K562 (cell line): ENCODE measurements around the gene TMEM132E. TPM values are rescaled to one million over a fixed set of nuclear protein-coding genes. Genes with fewer than 3 reads are reported as not detected.

ENCODE experiments used
- ATAC-seq: fragments of 200-7000 bp; cut with Tn5 transposase; 3 replicates; pipeline ENCODE4 v1.9.1; 2020; ENCODE audit warnings: moderate library complexity
- BruUV-seq: library from RNA; stranded (reverse); fragments of 400-500 nt; replicated peaks from 2 replicates; lab custom pipeline; 2021; lab: Mats Ljungman, UMichigan
- CTCF ChIA-PET: fragments of 300-600 bp; formaldehyde crosslinking; extraction: SDS; loops from one replicate; lab custom pipeline; 2021; ENCODE audit warnings: low intra/inter-chr PET ratio; lab: Yijun Ruan, JAX
- POLR2A ChIA-PET: fragments of 300-600, 350-650 bp; sonication (Branson Sonifier 250); formaldehyde crosslinking; extraction: SDS; loops from one replicate; lab custom pipeline; 2021; ENCODE audit warnings: antibody characterized with exemption, inconsistent platforms; lab: Yijun Ruan, JAX
- DNase-seq, 4 experiments: peaks; one replicate each; pipeline versions ENCODE4 v3.0.0 to v3.0.0-alpha.2; 2011 to 2018; ENCODE audit warnings: low spot score in 3 of 4, mixed read lengths in 3 of 4; ENCODE audit errors: extremely low read depth in 1 of 4
- FAIRE-seq: peaks from 2 replicates; lab custom pipeline; 2011; peaks lifted over from hg19 to GRCh38; lab: Jason Lieb, UNC
- H2AFZ ChIP-seq: 2 replicates; pipeline ENCODE4 v1.6.0; 2011; ENCODE audit warnings: low read depth, low read length, control low read depth, inconsistent platforms
- H3K27ac ChIP-seq: fragments of 200-600 bp; 3 replicates; pipeline ENCODE4 v1.8.0; 2011; ENCODE audit warnings: low read depth, mild to moderate bottlenecking, control low read depth, inconsistent platforms, low read length, moderate library complexity, mixed read lengths; ENCODE audit errors: extremely low read depth
- H3K27me3 ChIP-seq, 2 experiments: fragments of 300-600 bp in 1 of 2; 2 replicates in 1 of 2; 3 replicates in 1 of 2; pipeline versions ENCODE4 v1.6.0 to v1.8.0; 2011; ENCODE audit warnings: inconsistent platforms in 2 of 2, low read length in 2 of 2, mild to moderate bottlenecking in 1 of 2, mixed read lengths in 1 of 2, moderate library complexity in 1 of 2; ENCODE audit not compliant: control insufficient read depth in 2 of 2, insufficient read depth in 2 of 2
- H3K36me3 ChIP-seq: fragments of 300-600 bp; 3 replicates; pipeline ENCODE4 v1.8.0; 2011; ENCODE audit warnings: mild to moderate bottlenecking, low read length, inconsistent platforms; ENCODE audit not compliant: control insufficient read depth, insufficient read depth
- H3K4me1 ChIP-seq, 2 experiments: fragments of 200-600 bp in 1 of 2; replicated peaks in 1 of 2; 2 replicates in 1 of 2; 3 replicates in 1 of 2; pipeline versions ENCODE4 v1.5.1 to v1.8.0; 2011; ENCODE audit warnings: inconsistent platforms in 2 of 2, low read length in 2 of 2, mild to moderate bottlenecking in 1 of 2, mixed read lengths in 1 of 2, moderate library complexity in 1 of 2; ENCODE audit not compliant: control insufficient read depth in 2 of 2, insufficient read depth in 2 of 2
- H3K4me2 ChIP-seq: 2 replicates; pipeline ENCODE4 v1.6.1; 2011; ENCODE audit warnings: low read length, control low read depth, inconsistent platforms, mixed read lengths; ENCODE audit not compliant: insufficient read depth
- H3K4me3 ChIP-seq: fragments of 200-600 bp; sonication (generic), shearing (Covaris generic); 2 replicates; pipeline ENCODE4 v1.5.1; 2016; ENCODE audit warnings: control low read depth, inconsistent platforms
- H3K79me2 ChIP-seq: fragments of 200-600 bp; 3 replicates; pipeline ENCODE4 v1.8.0; 2011; ENCODE audit warnings: low read length, inconsistent platforms; ENCODE audit not compliant: control insufficient read depth, insufficient read depth
- H3K9ac ChIP-seq, 2 experiments: 2 replicates each; pipeline versions ENCODE4 v1.6.0 to v1.6.1; 2011; ENCODE audit warnings: low read depth in 2 of 2, low read length in 2 of 2, control low read depth in 1 of 2, inconsistent platforms in 1 of 2, mild to moderate bottlenecking in 1 of 2, mixed read lengths in 1 of 2; ENCODE audit not compliant: insufficient read depth in 1 of 2
- H3K9me1 ChIP-seq: one replicate; pipeline ENCODE4 v1.6.0; 2011; ENCODE audit warnings: inconsistent platforms, mild to moderate bottlenecking, low read length, moderate library complexity; ENCODE audit not compliant: control insufficient read depth, insufficient read depth
- H3K9me3 ChIP-seq: replicated peaks from 2 replicates; pipeline ENCODE4 v1.5.1; 2011; ENCODE audit warnings: low read depth, low read length, inconsistent platforms; ENCODE audit not compliant: control insufficient read depth, insufficient read depth
- H4K20me1 ChIP-seq: replicated peaks from 2 replicates; pipeline ENCODE4 v1.6.1; 2011; ENCODE audit warnings: low read length, inconsistent platforms, mixed read lengths; ENCODE audit not compliant: control insufficient read depth, insufficient read depth
- EZH2 ChIP-seq: IDR thresholded peaks from 2 replicates; pipeline ENCODE4 v1.6.1; 2012; ENCODE audit warnings: low read depth, mild to moderate bottlenecking, inconsistent platforms, low read length, borderline replicate concordance
- HDAC8 ChIP-seq: fragments of 450-650 bp; IDR thresholded peaks from 2 replicates; pipeline ENCODE4 v1.6.1; 2016; ENCODE audit warnings: mild to moderate bottlenecking, missing genetic modification characterization, moderate library complexity, missing compliant biosample characterization
- MBD2 ChIP-seq: sonication (generic); IDR thresholded peaks from 2 replicates; pipeline ENCODE4 v1.6.1; 2016; ENCODE audit warnings: low read depth, borderline replicate concordance
- MCM7 ChIP-seq, 2 experiments: fragments of 450-650 bp; IDR thresholded peaks; 2 replicates each; pipeline ENCODE4 v1.6.1; 2016 to 2018
- NFXL1 ChIP-seq: fragments of 450-650 bp; formaldehyde crosslinking; IDR thresholded peaks from 2 replicates; pipeline ENCODE4 v1.4.0; 2021; ENCODE audit warnings: mild to moderate bottlenecking
- OTX1 ChIP-seq: fragments of 450-650 bp; formaldehyde crosslinking; IDR thresholded peaks from 2 replicates; pipeline ENCODE4 v1.4.0; 2022; ENCODE audit warnings: mild to moderate bottlenecking
- PHF8 ChIP-seq: fragments of 200-600 bp; sonication (generic); IDR thresholded peaks from 2 replicates; pipeline ENCODE4 v1.6.1; 2012; ENCODE audit warnings: mixed run types, mild to moderate bottlenecking, inconsistent platforms, low read length, moderate library complexity, borderline replicate concordance
- RBM25 ChIP-seq: fragments of 200-400 bp; formaldehyde crosslinking; IDR thresholded peaks from 2 replicates; pipeline ENCODE4 v1.6.1; 2018; ENCODE audit warnings: low read length, low read depth, moderate library complexity; ENCODE audit not compliant: severe bottlenecking
- ZNF561 ChIP-seq: fragments of 450-650 bp; formaldehyde crosslinking; conservative IDR thresholded peaks from 2 replicates; pipeline ENCODE4 v1.4.0; 2020; ENCODE audit warnings: mild to moderate bottlenecking, moderate library complexity
- ZNF696 ChIP-seq: fragments of 250-450 bp; sonication (Bioruptor Pico); conservative IDR thresholded peaks from 2 replicates; pipeline ENCODE4 v1.4.0; 2020; ENCODE audit warnings: mild to moderate bottlenecking, moderate library complexity
- WGBS: fragments of 100-300 bp; shearing (Covaris generic); methylation state at CpG from one replicate; pipeline ENCODE4 v1.1.6; 2016; ENCODE audit warnings: low coverage, mixed read lengths; ENCODE audit not compliant: insufficient coverage; ENCODE audit errors: missing lambda C conversion rate; 5-methylcytosine and 5-hydroxymethylcytosine counted together
- in situ Hi-C: fragments of 300-500 bp; cut with MboI; formaldehyde crosslinking; loops from 4 replicates; pipeline ENCODE4 v1.15.0; 2018; ENCODE audit warnings: inconsistent platforms, mixed read lengths
- intact Hi-C: fragments of 100-400 bp; cut with micrococcal nuclease; formaldehyde crosslinking; loops from 2 replicates; pipeline ENCODE4 v1.14.2; 2022
- polyA plus RNA-seq, 8 experiments: library from polyadenylated mRNA; depleted of rRNA in 4 of 8; stranded (reverse) in 5 of 8; unstranded in 3 of 8; fragments of >200 nt; fragmentation: Nextera tagmentation in 2 of 8; fragmentation: Illumina TruSeq in 1 of 8; extraction: Ambion mirVana in 2 of 8; extraction: Trizol in 1 of 8; gene quantifications; 2 replicates each; pipeline versions ENCODE4 v1.2.1 to v1.2.3, GENCODE V29; 2011 to 2014; ENCODE audit warnings: inconsistent platforms in 1 of 8, missing spikeins in 1 of 8
- total RNA-seq, 7 experiments: library from RNA; depleted of rRNA in 6 of 7; stranded (reverse); fragments of >200 nt in 6 of 7; fragmentation: Illumina TruSeq in 2 of 7; extraction: Trizol in 2 of 7; gene quantifications; 2 replicates each; pipeline versions ENCODE4 v1.2.1 to v1.2.3, GENCODE V29; 2011 to 2021; ENCODE audit warnings: low replicate concordance in 1 of 7

The TMEM132E gene
- total and polyA plus RNA-seq, 9 of the 15 experiments (the other 6 are each of a cell fraction or from before 2014, with no cell fraction given) = not detected

- no peak overlapping the region for H3K9ac ChIP-seq
- ATAC-seq = no peak
- BruUV-seq = no TSS peak
- no peak overlapping the region for H2AFZ ChIP-seq
- peaks cover 0 to 33% of the 10 kb centered on the region in 2 experiments; a peak in 3 of 5 replicates for H3K27me3 ChIP-seq
- CTCF ChIA-PET = no interaction called here
- no peak overlapping the region for H3K27ac ChIP-seq
- TF ChIP-seq NFXL1 = no peak
- no peak for TF ChIP-seq ZNF561 (CRISPR knock-in tag)
- no peak for TF ChIP-seq MBD2
- no peak for TF ChIP-seq OTX1 (CRISPR knock-in tag)
- TF ChIP-seq MCM7 (IDR thresholded peaks at IDR 0.05) = no peak
- TF ChIP-seq EZH2 = no peak
- TF ChIP-seq PHF8 = no peak
- no peak for TF ChIP-seq HDAC8 (tag)
- TF ChIP-seq RBM25 = no peak
- no peak for TF ChIP-seq ZNF696 (CRISPR knock-in tag)
- no peak overlapping the region for H3K4me2 ChIP-seq
- POLR2A ChIA-PET = interaction anchor here (0.9 kb wide), 1 partner anchor 12 kb away, joined by 5 read pairs; no protein-coding TSS in a partner anchor
- no peak overlapping the region for H3K4me3 ChIP-seq
- no peaks in the 10 kb centered on the region for H3K9me1 ChIP-seq
- intact Hi-C loops = no loop called here
- in situ Hi-C loops = no loop called here
- peaks cover 0 to 21% of the 10 kb centered on the region in 2 experiments; a peak in 2 of 5 replicates for H3K4me1 ChIP-seq
- no peaks in the 10 kb centered on the region for H3K9me3 ChIP-seq
- DNase-seq = no peak
- 0% methylated on average over 3 of the region's 3 CpGs for WGBS
- H4K20me1 ChIP-seq = peaks cover 8% of the 10 kb centered on the region; the same call in 1 of the 2 replicates
- FAIRE-seq = no peak
- no peaks in the 10 kb centered on the region for H3K36me3 ChIP-seq
- H3K79me2 ChIP-seq = no peaks in the 10 kb centered on the region
Measured at GRCh38 chr17:34578016-34578415, 1.4 kb upstream of the TMEM132E start.
